ENCODE measurements around the gene SFTPA1.
"Not testable (repeated sequence)": the region's sequence is repeated elsewhere in the genome, so short reads cannot be mapped to it uniquely, and the experiment has no call there.

Gene SFTPA1

DNA sequence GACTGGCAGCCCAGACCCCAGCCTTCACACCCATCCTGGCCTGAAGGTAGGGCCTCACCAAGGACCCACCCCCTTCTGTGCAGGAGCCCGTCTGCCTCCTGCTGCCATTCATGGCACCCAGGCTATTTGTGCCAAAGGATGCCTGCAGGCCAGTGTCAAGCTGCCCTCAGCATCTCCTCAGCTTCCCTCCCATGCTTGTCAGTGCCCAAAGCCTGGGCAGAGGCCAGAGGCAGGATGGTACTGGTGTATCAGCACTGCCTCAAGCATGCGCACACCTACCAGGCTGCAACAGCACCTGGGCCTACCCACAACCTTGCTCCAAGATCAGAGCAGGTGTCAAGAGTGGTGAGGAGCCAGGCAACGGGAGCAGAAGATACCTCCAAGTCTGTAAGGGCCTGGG lies 27.6 kb downstream of the SFTPA1 start:
- no peak for TF ChIP-seq CTCF (conservative IDR thresholded peaks at IDR 0.05; ENCODE audit: control insufficient read depth, insufficient read depth, low read depth, low read length)
- no peak for DNase-seq (ENCODE audit: low read depth)
- H3K4me3 ChIP-seq (ENCODE audit: control insufficient read depth, low read depth, low read length), result no peak overlapping the region

DNA sequence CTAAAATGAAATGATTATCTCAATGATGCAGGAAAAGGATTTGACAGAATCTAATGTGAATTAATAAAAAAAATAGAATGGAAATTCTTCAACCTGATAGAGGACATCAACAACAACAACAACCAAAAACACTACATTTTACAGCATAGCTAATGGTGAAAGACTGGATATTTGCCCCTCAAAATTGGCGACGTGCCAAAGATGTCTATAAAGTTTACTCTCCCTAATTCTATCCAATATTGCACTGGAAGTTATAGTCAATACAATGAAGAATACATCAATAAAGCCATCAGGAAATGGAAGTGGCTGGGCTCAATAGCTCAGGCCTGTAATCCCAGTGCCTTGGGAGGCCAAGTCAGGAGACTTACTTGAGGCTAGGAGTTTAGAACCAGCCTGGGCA lies 42.0 kb downstream of the SFTPA1 start:
- not testable (repeated sequence) for H3K4me3 ChIP-seq (ENCODE audit: control insufficient read depth, low read depth, low read length); DNase-seq (ENCODE audit: low read depth)

DNA sequence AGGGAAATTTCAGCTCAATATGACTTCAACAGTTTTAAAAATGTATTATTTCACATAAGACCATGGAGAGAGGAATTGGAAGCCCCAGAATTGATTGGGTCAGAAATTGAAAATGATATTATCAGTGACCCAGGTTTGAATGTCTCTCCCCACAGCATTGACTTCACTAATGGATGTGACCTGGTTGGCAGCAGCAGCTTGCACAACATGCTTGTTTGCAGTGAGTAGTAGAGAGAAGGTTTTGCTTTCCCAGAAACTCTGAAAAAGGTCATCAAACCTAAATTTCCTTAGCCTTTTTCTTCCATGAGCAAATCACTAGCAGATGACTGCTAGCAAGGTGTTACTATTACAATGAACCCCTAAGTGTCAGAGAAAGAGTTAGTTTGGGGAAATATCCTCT lies 52.5 kb downstream of the SFTPA1 start:
- not testable (repeated sequence) for H3K4me3 ChIP-seq (ENCODE audit: control insufficient read depth, low read depth, low read length); DNase-seq (ENCODE audit: low read depth)

DNA sequence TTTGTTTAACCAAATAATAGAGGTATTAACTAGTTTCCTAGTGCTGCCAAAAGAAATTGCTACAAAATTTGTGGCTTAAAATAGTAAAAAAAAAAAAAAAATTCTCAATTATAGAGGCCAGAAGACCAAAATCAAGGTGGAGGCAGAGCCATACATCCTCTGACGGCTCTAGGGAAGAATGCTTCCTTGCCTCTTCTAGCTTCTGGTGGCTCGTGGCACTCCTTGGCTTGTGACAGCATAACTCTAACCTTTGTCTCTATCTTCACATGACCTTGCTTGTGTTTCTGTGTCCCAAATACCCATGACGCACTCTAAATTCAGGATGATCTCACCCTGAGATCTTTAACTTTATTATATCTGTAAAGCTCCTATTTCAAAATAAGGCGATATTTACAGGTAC lies 53.9 kb downstream of the SFTPA1 start:
- DNase-seq (ENCODE audit: low read depth); H3K4me3 ChIP-seq (ENCODE audit: control insufficient read depth, low read depth, low read length): not testable (repeated sequence)
